Right cardiac atrium (tissue), 5 donors: ENCODE measurements around the gene SLC6A8. TPM values are rescaled to one million over a fixed set of nuclear protein-coding genes. Genes with fewer than 3 reads are reported as not detected.

Source experiments
- ATAC-seq, 2 donors: fragments of 200-7000 bp; cut with Tn5 transposase; one replicate each; pipeline versions ENCODE4 v1.8.0 to v1.9.1; 2020; ENCODE audit warnings: moderate library complexity in 2 of 2, mild to moderate bottlenecking in 1 of 2
- DNase-seq, 3 donors: peaks; one replicate each; pipeline ENCODE4 v3.0.0-alpha.2; 2020
- H3K27ac ChIP-seq: one replicate; pipeline ENCODE4 v1.5.1; 2013; ENCODE audit warnings: mild to moderate bottlenecking, low read length, control low read depth, moderate library complexity
- H3K27me3 ChIP-seq: one replicate; pipeline ENCODE4 v1.6.1; 2013; ENCODE audit not compliant: control insufficient read depth, insufficient read depth
- H3K4me1 ChIP-seq: one replicate; pipeline ENCODE4 v1.6.1; 2013; ENCODE audit warnings: low read length; ENCODE audit not compliant: control insufficient read depth, insufficient read depth
- H3K4me3 ChIP-seq: one replicate; pipeline ENCODE4 v1.5.1; 2013; ENCODE audit warnings: low read length, control low read depth
- H3K9me3 ChIP-seq: one replicate; pipeline ENCODE4 v1.6.1; 2013; ENCODE audit warnings: low read length; ENCODE audit not compliant: control insufficient read depth
- WGBS: extraction: QIAGEN DNeasy Blood & Tissue Kit; methylation state at CpG from one replicate; pipeline ENCODE4 v1.1.7; 2013; 5-methylcytosine and 5-hydroxymethylcytosine counted together
- intact Hi-C, 4 donors: fragments of 100-400 bp; cut with DNase I; formaldehyde crosslinking; loops; one replicate each; pipeline versions ENCODE4 v1.11.0 to v1.14.0; 2022 to 2023
- polyA plus RNA-seq: library from polyadenylated mRNA; stranded (reverse); fragments of 200-250 nt; gene quantifications from one replicate; pipeline ENCODE4 v1.2.3, GENCODE V29; 2013
- total RNA-seq, 4 donors: library from RNA; stranded (reverse); fragmentation: NEBNext Ultra II Directional; extraction: Animal tissue kit (Norgen Biotek cat#: 25700); gene quantifications; one replicate each; pipeline ENCODE4 v1.2.1, GENCODE V29; 2021
- donor health status: healthy with polysubstance abuse.
- donor health status: DM: no; HTN: yes; CAD: no.
- donor health status: DM: no; HTN: no; CAD: no.
- donor health status: DM: no; HTN: yes; CAD: no; lungs with severe emphysema.
- donor health status: DM: yes; HTN: yes; CAD: no.

SLC6A8 gene
- total and polyA plus RNA-seq, 5 donors, result 107 to 191 (median 140) TPM

DNA sequence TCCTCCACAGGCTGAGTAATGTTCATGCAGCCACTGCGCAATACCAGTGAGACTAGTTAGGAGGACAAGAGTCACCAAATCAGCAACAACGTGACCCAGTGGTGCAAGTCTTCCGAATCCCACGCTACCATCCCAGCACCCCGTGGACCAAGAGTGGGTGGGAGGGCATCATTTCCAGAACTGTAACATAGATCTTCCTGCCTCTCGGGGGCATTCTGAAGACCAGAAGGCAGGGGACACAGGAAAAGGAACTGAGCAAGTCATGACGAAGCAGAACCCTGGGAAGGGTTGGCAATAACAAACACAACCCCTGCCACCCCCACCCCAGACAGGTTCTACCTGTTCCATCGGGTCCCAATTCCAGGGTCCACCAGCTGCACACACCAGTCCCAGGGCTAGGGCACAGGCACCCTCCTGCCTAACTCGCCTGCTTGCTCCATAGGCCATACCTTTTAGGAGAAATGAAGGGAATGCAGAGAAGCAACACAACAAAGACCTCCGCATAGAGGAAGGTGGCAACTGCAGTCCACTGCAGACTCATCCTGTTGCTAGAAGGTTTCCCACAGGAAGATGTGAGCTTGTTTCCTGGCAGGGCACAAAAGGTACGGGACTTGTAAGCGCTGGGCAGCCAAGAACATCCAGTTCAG lies 35.1 kb downstream of the SLC6A8 start:
- H3K27me3 ChIP-seq, result no peaks in the 10 kb centered on the region
- ATAC-seq, result no peak
- peak overlapping the region; percentile 80 for H3K4me3 ChIP-seq
- H3K27ac ChIP-seq, result peak overlapping the region; percentile 62
- peak in 1 of 3 donors; percentile 32 for DNase-seq
- H3K4me1 ChIP-seq, result peaks cover 11% of the 10 kb centered on the region
- no peaks in the 10 kb centered on the region for H3K9me3 ChIP-seq
- intact Hi-C loops, result no loop called here
- WGBS, result 39% methylated on average over 12 of the region's 12 CpGs

DNA sequence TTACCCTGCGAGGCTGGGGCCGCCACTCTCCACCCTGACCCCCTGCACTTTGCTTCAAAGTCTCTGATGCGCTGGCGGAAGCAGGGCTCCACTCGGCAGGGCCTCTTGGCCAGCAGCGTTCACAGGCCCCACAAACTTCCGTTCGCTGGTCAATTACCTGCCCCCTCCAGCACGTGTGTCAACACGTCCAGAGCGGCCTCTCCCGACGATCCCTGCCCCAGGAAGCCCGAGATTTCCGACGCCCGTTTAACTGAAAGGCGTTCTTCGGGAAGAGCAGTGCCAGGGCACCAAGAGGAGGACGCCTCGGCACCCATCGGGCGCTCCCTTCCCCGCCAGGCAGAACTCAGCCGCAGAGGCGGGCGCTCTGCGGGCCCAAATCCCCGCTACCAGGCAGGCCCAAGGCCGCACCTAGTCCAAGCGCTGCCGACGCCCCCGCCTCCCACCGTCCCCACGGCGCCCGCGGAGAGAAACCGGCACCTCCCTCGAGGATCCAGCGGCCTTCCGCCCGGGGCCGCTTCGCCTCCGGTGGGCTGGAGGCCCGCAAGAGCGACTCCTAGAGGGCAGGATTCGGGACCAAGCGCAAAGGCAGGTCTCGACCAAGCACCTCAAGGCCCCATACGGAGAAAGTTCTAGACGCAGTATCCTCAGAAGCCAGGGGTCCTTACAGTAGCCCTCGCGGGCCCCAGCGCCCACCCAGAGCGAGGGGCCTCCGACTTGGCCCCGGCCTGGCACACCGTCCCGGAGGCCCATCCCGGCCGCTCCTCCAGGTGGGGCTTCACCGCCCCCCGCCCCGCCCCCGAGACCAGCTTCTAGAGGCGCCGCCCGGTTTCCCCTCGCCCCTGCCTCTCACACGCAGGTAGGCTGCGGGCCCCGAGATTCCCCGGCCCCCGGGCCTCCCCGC lies 35.9 kb downstream of the SLC6A8 start:
- no peaks in the 10 kb centered on the region for H3K9me3 ChIP-seq
- H3K27ac ChIP-seq, result peak overlapping the region; percentile 62
- H3K4me1 ChIP-seq, result peaks cover 13% of the 10 kb centered on the region
- peak overlapping the region; percentile 80 for H3K4me3 ChIP-seq
- WGBS, result under 1% methylated on average over 78 of the region's 78 CpGs
- ATAC-seq, result peak; percentile 1
- intact Hi-C loops, result no loop called here
- no peaks in the 10 kb centered on the region for H3K27me3 ChIP-seq
- DNase-seq, result peak in 2 of 3 donors; percentile 75 to 76

DNA sequence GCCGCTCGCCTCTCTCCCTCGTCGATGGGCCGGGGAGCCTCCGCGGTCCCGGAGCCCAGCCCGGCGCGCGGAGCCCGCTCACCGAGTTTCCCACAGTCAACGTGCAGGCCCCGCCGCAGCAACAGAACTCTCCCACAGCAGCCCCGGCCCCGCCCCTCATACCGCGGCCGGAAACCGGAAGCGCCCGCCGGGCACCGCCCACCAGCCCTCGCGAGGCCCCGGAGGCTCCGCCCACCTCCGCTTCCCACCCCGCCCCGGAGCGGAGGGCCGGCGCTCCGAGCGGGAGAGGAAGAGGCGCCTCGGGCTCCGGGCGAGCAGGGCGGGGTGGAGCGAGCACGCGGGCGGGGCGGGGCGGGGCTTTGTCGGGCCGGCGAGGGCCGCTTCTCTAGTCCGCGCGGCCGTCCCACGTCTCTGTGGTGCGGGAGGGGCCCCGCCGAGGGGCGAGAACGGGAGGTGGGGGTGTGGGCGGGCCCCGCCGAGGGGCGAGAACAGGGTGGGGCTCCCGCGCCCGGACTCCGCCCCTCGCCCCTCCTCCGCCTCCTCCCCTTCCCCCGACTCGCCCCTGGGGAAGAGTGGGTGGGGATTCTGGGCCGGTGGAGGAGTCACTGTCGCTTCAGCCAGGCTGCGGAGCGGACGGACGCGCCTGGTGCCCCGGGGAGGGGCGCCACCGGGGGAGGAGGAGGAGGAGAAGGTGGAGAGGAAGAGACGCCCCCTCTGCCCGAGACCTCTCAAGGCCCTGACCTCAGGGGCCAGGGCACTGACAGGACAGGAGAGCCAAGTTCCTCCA lies 36.7 kb downstream of the SLC6A8 start, which contains the start of the genes ABCD1 and BCAP31:
Gene ABCD1 (plus strand): TSS at position 605 of the 787 bp plus-strand sequence. CDS start 411 bp downstream, outside the sequence.
Gene BCAP31 (minus strand): TSS at position 136 of the 787 bp plus-strand sequence. CDS start 1,143 bp downstream, outside the sequence.
- H3K4me1 ChIP-seq, result peaks cover 13% of the 10 kb centered on the region
- intact Hi-C loops, result no loop called here
- ATAC-seq (peak; percentile 82 to 86), DNase-seq (peak; percentile 90 to 96 (median 95))
- no peaks in the 10 kb centered on the region for H3K9me3 ChIP-seq
- H3K27me3 ChIP-seq, result no peaks in the 10 kb centered on the region
- H3K4me3 ChIP-seq, result peak within 1 kb of the TSS; percentile 80
- under 1% methylated on average over 81 of the region's 88 CpGs for whole genome bisulfite sequencing
- H3K27ac ChIP-seq, result peak within 1 kb of the TSS; percentile 96

DNA sequence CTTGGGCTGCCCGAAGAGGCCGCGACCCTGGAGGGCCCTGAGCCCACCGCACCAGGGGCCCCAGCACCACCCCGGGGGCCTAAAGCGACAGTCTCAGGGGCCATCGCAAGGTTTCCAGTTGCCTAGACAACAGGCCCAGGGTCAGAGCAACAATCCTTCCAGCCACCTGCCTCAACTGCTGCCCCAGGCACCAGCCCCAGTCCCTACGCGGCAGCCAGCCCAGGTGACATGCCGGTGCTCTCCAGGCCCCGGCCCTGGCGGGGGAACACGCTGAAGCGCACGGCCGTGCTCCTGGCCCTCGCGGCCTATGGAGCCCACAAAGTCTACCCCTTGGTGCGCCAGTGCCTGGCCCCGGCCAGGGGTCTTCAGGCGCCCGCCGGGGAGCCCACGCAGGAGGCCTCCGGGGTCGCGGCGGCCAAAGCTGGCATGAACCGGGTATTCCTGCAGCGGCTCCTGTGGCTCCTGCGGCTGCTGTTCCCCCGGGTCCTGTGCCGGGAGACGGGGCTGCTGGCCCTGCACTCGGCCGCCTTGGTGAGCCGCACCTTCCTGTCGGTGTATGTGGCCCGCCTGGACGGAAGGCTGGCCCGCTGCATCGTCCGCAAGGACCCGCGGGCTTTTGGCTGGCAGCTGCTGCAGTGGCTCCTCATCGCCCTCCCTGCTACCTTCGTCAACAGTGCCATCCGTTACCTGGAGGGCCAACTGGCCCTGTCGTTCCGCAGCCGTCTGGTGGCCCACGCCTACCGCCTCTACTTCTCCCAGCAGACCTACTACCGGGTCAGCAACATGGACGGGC lies 37.5 kb downstream of the SLC6A8 start:
- DNase-seq (peak in 2 of 3 donors; percentile 71), ATAC-seq (no peak)
- Histone ChIP-seq H3K4me3 (peak overlapping the region; percentile 80), H3K9me3 (no peaks in the 10 kb centered on the region), H3K4me1 (peaks cover 13% of the 10 kb centered on the region), H3K27me3 (no peaks in the 10 kb centered on the region), H3K27ac (peak overlapping the region; percentile 96)
- intact Hi-C loops, result no loop called here
- WGBS, result 72% methylated on average over 54 of the region's 55 CpGs

DNA sequence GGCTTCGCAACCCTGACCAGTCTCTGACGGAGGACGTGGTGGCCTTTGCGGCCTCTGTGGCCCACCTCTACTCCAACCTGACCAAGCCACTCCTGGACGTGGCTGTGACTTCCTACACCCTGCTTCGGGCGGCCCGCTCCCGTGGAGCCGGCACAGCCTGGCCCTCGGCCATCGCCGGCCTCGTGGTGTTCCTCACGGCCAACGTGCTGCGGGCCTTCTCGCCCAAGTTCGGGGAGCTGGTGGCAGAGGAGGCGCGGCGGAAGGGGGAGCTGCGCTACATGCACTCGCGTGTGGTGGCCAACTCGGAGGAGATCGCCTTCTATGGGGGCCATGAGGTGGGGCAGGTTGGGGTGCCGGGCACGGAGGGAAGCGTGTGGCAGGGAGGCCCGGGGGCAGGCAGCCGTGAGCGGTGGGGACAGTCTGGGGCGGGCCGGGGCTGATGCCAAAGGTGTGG lies 38.1 kb downstream of the SLC6A8 start:
- H3K27ac ChIP-seq, result peak overlapping the region; percentile 92
- no peak overlapping the region for H3K4me3 ChIP-seq
- ATAC-seq (no peak), DNase-seq (peak in 2 of 3 donors; percentile 38 to 67)
- peaks cover 13% of the 10 kb centered on the region for H3K4me1 ChIP-seq
- H3K9me3 ChIP-seq, result no peaks in the 10 kb centered on the region
- H3K27me3 ChIP-seq, result no peaks in the 10 kb centered on the region
- intact Hi-C loops, result no loop called here
- 56% methylated on average over 35 of the region's 35 CpGs for WGBS

DNA sequence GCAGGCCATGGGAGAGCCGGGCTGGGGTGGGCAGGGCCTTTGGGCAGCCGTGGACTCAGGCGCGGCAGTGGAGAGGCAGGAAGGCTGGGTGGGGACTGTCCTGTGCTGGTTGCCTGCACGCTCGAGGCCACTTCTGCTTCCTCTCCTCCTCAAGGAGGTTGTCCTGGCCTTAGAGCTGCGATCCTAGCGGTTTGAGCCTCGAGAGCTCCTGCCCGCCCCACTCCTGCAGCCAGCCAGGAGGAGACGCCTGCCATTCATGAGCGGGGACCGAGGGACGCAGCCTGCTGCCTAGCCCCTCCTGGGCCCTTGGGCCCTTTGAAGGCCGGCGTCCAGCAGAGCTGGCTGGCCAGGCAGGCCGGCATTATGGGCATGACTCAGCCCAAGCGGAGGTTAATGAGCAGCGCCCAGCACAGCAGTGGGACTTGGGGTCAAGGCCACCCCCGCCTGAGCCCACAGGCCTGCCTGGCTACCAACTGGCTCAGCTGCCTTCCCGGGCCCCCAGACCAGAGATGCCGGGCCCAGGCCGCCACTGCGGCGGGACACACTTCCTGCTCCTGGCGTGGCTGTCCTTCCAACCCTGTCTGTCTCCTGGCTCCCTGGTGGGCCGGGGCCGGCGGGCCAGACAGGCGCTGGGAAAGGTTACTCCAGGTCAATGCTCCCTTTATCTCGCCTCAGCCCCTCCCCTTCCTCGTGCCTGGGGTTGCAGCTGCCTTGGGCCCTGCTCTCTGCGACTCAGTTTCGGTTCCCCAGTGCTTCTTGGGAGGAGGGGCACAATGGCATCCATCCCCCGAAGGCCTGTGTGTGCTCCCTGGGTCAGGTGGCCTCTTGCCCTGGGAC lies 38.8 kb downstream of the SLC6A8 start:
- H3K4me3 ChIP-seq, result peak overlapping the region; percentile 0
- peak; percentile 34 to 47 for ATAC-seq
- peak overlapping the region; percentile 92 for H3K27ac ChIP-seq
- 14% methylated on average over 35 of the region's 35 CpGs for WGBS
- DNase-seq, result peak; percentile 74 to 90 (median 88)
- intact Hi-C loops, result no loop called here
- H3K27me3 ChIP-seq, result no peaks in the 10 kb centered on the region
- H3K9me3 ChIP-seq, result no peaks in the 10 kb centered on the region
- peaks cover 13% of the 10 kb centered on the region for H3K4me1 ChIP-seq

DNA sequence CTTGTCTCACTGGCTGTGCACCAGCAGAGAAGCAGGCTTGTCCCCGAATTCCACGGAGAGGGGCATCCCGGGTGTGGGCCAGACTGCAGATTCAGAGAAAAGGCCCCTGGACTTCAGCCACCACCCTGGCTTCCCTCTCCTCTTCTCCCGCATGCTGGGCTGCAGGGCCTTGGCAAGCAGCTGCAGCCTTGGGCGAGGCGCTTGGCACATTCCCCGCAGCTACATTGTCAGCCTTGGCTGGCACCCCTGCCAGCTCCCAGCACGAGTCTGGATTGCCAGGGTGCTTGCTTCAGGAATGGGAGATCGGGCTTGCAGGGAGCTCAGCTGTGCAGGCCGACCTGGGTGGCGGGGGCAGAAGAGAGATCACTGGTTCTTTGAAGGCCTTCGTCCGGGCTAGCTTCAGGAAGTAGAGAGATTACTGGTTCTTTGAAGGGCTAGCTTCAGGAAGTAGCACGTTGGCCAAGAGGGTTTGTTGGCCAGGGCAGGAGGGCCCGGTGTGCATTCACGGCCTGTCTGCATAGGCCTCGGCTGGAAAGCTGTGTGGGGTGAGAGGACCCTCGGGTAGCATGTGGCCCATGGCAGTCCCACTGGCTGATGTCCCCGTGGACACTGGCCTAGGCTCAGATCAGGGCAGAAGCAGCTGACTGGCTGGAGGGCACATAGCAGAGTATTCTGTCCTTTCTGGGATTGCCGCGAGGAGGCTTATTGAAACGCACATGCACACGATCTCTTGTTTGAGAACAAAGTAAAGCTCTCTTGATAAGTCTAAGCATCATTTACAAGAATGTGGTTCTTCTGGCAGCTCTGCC lies 39.6 kb downstream of the SLC6A8 start:
- Histone ChIP-seq H3K4me3 (peak overlapping the region; percentile 0), H3K27me3 (no peaks in the 10 kb centered on the region), H3K4me1 (peaks cover 13% of the 10 kb centered on the region), H3K27ac (peak overlapping the region; percentile 92), H3K9me3 (no peaks in the 10 kb centered on the region)
- ATAC-seq (peak in 1 of 2 donors; percentile 2), DNase-seq (peak; percentile 54 to 86 (median 83))
- WGBS, result 22% methylated on average over 23 of the region's 23 CpGs
- intact Hi-C loops, result no loop called here

DNA sequence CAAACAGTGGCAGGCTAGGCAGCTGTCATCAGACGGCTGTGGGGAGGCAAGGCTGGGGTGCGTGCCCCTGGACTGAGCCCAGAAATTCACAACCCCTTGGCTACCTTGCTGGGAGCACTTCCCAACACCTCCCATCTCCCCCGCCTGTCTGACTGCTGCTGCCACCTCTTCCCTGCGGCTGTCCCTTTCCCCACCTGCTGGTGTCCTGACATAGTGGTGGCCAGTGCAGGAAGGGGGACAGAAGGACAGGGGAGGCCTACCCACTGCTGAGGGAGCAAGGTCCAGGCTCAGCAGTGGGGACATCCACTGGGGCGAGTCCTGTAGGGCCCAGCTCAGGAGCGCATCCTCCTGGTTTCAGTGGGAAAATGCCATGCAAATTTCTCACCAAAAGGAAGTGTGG lies 40.4 kb downstream of the SLC6A8 start:
- WGBS, result 72% methylated on average over 6 of the region's 6 CpGs
- Histone ChIP-seq H3K27ac (peak overlapping the region; percentile 92), H3K4me3 (no peak overlapping the region), H3K9me3 (no peaks in the 10 kb centered on the region), H3K27me3 (no peaks in the 10 kb centered on the region), H3K4me1 (peaks cover 11% of the 10 kb centered on the region)
- peak in 1 of 3 donors; percentile 36 for DNase-seq
- no peak for ATAC-seq
- intact Hi-C loops, result no loop called here
